Suppressor macrophage treated with lipopolysaccharide for 1 hour (primary cell): ENCODE measurements around the gene TDP1.
A peak's percentile ranks its signal among the peaks of the same experiment; 100 is the strongest.
"Not testable (repeated sequence)": the region's sequence is repeated elsewhere in the genome, so short reads cannot be mapped to it uniquely, and the experiment has no call there.

Source experiments
- DNase-seq, 3 donors: peaks; one replicate each; pipeline ENCODE4 v3.0.0-alpha.2; 2020 to 2022

The TDP1 gene

DNA sequence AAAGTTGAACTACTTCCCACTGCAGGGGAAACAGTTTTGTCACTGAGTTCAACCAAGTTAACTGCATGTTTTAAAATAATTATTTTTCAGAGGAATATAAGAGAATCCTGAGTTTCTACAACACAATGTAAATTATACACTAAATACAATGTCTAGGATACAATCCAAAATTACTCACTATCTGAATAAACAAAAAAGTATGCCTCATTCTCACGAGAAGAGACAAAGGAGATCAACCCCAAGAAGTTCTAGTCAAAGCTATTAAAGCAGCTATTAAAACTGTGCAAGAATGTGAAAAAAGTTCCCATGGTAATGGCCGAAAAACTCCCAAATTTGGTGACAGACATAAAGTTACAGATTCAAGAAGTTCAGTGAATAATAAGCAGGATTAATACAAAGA, 97.3 kb downstream of the TDP1 start:
- DNase-seq = no peak

- no peak for DNase-seq
Measured at GRCh38 chr14:90054803-90055202, 99.1 kb downstream of the TDP1 start.

DNA sequence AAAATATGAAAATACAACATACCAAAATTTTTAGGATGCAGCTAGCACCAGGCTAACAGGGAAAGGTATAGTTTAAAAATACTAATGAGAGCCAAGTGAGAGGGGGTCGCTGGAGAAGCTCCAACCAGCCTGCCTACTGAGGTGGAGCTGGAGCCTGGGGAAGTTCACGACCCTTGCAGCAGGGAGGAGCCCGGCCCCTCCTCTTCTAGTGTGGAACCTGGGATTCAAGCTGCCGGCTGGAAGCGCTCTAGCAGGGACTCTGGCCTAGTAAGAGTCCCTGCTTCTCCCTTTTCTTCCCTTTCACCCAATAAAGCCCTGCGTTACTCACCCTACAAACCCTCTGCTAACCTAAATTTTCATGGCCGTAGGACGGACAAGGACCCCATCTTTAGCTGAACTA, 101.1 kb downstream of the TDP1 start:
- DNase-seq = no peak

DNA sequence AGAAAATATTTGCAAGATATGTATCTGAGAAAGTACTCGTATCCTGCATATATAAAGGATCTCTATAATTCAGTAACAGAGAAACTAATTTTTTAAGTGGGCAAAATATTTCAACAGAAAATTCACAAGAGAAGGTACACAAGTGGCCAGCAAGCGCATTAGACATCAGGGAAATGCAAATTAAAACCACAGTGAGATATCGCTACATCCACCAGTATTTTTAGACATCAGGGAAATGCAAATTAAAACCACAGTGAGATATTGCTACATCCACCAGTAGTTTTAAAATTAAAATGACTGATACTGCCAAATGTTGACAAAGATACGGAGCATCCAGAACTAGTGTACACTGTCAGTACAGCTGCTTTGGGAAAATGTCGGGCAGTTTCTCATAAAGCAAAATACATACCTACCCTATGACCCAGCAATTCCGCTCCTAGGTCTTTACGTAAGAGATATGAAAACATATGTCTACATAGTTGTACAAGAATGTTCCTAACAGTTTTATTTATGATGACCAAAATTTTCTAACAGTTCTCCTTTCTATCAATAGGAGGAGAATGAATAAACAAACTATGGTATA, 103.2 kb downstream of the TDP1 start:
- peak in 2 of 3 donors; percentile 19 to 20 for DNase-seq

DNA sequence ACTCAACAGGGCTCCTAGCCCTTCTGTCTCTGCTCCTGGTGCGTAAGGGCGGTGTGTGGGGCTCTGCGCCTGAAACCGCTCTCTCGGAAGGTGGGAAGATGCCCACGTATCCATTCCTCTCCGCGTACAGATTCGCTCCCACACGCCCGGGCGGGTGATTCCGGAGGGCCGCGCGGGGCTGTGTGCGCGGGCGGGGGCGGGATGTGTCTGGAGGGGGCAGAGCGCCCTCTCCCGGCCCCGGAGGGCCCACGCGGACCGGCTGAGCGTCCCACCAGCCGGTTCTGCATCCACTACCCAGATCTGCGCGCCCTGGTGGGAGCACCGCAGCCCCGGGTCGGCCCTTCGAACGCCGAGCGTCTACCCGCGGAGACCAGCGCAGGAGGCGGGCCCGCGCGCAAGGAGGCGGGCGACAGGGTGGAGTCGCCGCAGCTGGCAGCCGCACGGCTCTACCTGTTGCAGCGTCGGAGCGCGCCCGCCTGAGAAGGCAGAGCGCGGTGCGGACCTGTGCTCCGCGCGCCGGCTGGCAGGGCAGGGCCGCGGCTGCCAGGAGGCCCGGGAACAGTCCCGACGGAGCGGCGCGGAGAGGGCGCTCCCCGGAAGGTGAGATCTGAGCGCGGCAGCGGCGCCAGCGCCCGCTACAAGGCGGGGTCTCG, 104.7 kb downstream of the TDP1 start:
- DNase-seq = peak; percentile 81 to 94 (median 89)

DNA sequence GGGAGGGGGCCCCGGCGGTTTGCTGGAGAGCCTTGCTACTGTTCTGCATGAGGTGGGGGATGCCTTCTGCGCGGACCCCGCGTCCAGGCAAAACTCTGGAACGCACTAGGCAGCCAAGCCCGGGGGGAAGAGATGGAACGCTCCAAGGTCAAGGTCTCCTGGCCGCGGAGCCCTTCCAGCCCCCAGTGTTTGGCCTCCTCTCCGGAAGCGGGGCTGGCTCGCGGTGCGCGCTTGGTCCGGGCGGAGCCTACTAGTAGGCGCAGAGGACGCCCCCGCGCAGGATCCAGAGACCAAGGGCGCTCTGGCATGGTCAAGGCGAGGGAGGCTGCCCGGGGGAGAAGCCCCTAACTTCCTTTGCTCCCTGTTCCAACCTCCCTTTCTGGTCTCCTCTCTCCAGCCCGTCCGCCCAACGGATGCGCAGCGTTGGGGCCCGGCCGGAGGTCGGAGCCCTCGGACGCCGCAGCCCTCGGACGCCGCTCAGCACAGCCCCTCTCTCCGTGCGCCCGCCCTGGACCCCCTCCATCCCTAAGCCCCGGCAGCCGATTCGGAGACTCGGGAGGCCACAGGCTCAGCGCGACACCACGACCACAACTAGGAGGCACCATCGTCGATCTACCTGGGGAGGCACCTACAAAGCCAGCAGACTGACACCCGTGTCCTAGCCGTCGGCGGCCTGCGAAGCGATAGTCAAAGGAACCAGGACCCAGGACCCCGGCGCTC, 105.4 kb downstream of the TDP1 start:
- peak; percentile 38 to 65 (median 45) for DNase-seq

GRCh38 chr14:90061685-90062126, 106.0 kb downstream of the TDP1 start, which contains the start of gene KCNK13:
Gene KCNK13, plus strand, starts transcription at chr14:90061994. Its CDS starts 212 bp downstream, at chr14:90062206.
- peak; percentile 65 to 81 (median 66) for DNase-seq

GRCh38 chr14:90062127-90062794, 106.5 kb downstream of the TDP1 start:
- DNase-seq = peak in 2 of 3 donors; percentile 27 to 56

DNA sequence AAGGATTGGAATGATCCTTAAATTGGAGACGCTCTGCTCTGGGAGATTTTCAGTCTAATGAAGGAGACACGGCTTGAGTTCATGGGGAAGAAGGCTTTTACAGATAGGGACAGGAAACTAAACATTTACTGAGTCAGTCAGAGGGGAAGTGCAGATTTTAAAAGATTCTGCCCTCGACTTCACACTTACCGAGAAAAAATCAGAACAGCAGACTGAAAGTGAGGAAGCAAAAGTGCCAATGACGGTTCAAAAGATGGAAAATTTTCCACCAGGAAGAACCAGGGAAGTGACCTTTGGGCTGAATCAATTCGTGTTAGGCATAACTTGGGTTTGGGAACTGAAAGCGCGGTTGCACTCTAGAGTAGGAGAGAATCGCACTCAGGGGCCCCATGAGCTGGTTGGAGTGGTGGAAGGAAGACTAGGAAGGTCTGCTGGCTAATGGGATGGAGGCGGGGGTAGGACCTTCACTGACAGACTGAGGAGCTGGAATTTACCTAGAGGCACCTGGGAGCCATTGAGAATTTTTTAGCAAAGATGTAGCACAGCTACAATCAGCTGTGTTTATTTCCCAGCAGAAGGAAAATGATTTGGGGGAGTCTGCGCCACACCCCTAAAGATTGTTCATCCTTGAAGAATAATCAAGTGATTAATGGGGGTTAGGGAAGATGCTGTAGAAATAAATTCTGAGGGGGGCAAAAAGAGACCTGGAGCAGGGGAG, 107.3 kb downstream of the TDP1 start:
- peak; percentile 58 to 76 (median 67) for DNase-seq

DNA sequence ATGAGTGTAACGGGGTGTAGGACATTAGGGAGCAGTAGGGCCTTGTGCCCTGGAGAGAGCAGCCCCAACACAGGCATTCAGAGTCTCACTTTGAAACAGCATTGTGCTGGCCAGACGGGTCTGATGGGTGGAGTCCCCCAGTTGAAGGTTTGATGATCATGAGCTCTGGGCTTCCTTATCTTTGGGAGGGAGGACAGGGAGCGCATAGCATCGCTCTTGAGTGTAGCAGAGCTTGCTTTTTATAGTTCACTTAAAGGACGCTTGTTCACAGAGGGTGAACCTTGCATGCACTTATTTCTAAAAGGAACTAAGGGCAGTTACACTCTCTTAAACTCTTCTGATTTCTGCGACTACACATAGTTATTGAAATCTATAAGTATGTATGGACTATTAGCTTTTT, 116.6 kb downstream of the TDP1 start:
- no peak for DNase-seq

DNA sequence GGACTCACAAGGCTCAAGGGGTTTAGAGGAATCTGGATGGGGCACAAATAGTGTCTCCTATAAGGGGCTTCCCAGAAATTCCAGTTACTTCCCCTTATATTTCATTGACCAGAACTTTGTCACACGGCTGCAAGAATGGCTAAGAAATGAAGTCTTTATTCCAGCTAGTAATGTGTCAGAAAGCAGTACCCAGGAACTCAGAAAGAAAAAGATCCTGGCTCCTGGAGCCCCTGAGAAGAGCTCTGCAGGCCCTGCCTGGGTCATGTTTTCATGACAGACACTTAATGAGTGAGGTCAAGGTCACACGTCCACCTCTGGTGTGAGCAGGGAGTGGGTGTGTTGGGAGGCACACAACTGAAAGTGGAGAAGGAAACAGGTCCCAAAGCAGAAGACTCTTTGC, 123.8 kb downstream of the TDP1 start:
- DNase-seq = peak; percentile 57 to 69 (median 64)

GRCh38 chr14:90087433-90087832, 131.7 kb downstream of the TDP1 start:
- peak; percentile 91 to 97 (median 96) for DNase-seq

DNA sequence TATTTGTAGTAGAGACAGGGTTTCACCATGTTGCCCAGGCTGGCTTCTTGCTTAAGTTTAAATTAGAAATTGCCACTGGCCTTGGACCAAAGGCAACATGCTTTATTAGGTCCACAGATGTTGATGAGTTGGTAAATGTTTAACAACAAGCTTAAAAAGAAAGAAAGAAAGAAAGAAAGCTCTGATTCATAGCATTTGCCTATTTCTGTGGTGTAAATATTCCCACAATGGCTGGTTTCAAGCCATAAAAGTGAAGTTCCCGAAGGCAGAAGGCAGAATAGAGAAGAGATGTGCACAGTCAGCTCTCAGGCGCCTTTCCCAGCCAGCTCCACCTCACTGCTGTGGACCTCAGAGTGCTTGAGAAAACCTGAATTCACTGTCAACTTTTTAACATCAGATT, 132.4 kb downstream of the TDP1 start:
- peak in 2 of 3 donors; percentile 18 to 48 for DNase-seq

DNA sequence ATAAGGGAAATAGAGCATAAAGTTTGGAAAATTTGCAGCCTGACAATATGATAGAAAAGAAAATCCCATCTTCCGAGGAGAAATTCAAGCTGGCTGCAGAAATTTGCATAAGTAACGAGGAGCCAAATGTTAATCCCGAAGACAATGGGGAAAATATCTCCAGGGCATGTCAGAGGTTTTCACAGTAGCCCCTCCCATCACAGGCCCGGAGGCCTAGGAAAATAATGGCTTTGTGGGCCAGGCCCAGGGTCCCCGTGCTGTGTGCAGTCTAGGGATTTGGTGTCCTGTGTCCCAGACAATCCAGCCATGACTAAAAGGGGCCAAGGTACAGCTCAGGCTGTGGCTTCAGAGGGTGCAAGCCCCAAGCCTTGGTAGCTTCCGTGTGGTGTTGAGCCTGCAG, 133.8 kb downstream of the TDP1 start:
- not testable (repeated sequence) for DNase-seq

- no peak for DNase-seq
Measured at GRCh38 chr14:90091393-90091792, 135.7 kb downstream of the TDP1 start.

DNA sequence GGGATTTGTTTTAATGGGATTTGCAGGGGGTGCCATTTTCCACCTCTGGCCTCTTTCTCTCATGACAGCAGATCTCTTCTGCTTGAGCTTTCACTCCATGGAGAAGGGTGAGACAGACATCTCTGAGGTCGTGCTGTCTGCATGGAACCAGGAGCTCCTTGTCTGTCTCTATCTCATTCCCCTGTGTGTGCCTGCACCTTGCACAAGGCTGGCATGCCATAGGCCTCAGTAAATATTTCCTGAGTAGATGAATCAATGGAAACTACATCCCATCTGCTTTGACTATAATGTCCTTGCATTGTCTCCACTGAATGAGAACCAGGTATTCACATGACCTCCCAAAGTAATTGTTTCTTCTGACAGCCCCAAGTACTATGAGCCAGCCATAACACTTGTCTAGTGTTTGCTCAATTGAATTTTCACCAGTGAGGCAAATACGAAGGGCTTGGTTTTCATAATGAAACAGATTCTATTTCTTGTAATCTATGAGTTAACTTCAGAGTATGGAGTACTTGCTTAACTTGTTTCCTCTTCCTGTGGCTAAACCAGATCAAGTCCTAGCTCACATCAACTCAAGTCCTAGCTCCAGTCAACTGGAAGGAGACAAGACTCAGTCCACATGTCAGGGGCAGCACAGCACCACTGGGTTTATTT, 138.3 kb downstream of the TDP1 start:
- DNase-seq = peak; percentile 44 to 73 (median 62)
